Thymus (tissue), 11 donors: Measurements from ENCODE around the gene IPO9. TPM values are rescaled to one million over a fixed set of nuclear protein-coding genes. Genes with fewer than 3 reads are reported as not detected.
"Not testable (repeated sequence)": the region's sequence is repeated elsewhere in the genome, so short reads cannot be mapped to it uniquely, and the experiment has no call there.

Experiments used
- DNase-seq, 9 donors: peaks; one replicate each; pipeline ENCODE4 v3.0.0-alpha.2; 2013; ENCODE audit warnings: low spot score in 9 of 9, low read depth in 6 of 9, missing footprints in 1 of 9
- H3K27ac ChIP-seq, 2 donors: one replicate each; pipeline ENCODE4 v1.5.1; 2013; ENCODE audit warnings: control low read depth in 1 of 2, low read depth in 1 of 2, low read length in 1 of 2, mild to moderate bottlenecking in 1 of 2, moderate library complexity in 1 of 2
- H3K27me3 ChIP-seq, 2 donors: one replicate each; pipeline ENCODE4 v1.5.1; 2013; ENCODE audit warnings: low read length in 1 of 2; ENCODE audit not compliant: control insufficient read depth in 2 of 2, insufficient read depth in 1 of 2
- H3K36me3 ChIP-seq, 2 donors: one replicate each; pipeline ENCODE4 v1.5.1; 2013; ENCODE audit warnings: low read length in 1 of 2, mild to moderate bottlenecking in 1 of 2, moderate library complexity in 1 of 2; ENCODE audit not compliant: control insufficient read depth in 2 of 2, insufficient read depth in 2 of 2
- H3K4me1 ChIP-seq, 2 donors: one replicate each; pipeline ENCODE4 v1.5.1; 2013; ENCODE audit warnings: low read length in 2 of 2; ENCODE audit not compliant: control insufficient read depth in 2 of 2, insufficient read depth in 2 of 2
- H3K4me3 ChIP-seq, 2 donors: one replicate each; pipeline ENCODE4 v1.5.1; 2013; ENCODE audit warnings: low read length in 2 of 2, control low read depth in 1 of 2, mild to moderate bottlenecking in 1 of 2
- H3K9me3 ChIP-seq, 2 donors: one replicate each; pipeline ENCODE4 v1.5.1; 2013; ENCODE audit warnings: low read length in 1 of 2, mild to moderate bottlenecking in 1 of 2; ENCODE audit not compliant: control insufficient read depth in 2 of 2, insufficient read depth in 1 of 2
- WGBS: extraction: QIAGEN DNeasy Blood & Tissue Kit; methylation state at CpG from one replicate; pipeline ENCODE4 v1.1.7; 2013; 5-methylcytosine and 5-hydroxymethylcytosine counted together
- polyA plus RNA-seq: library from polyadenylated mRNA; stranded (reverse); fragments of 200-250 nt; gene quantifications from one replicate; pipeline ENCODE4 v1.2.3, GENCODE V29; 2013
- total RNA-seq: library from RNA; stranded (reverse); fragments of 120-200 nt; gene quantifications from one replicate; pipeline ENCODE4 v1.2.4, GENCODE V29; 2013
- donor health status: healthy.

The IPO9 gene
- total and polyA plus RNA-seq, 2 donors: 19.0 to 21.2 TPM

- peaks cover 30 to 90% of the 10 kb centered on the region in 2 donors for H3K36me3 ChIP-seq
Measured at GRCh38 chr1:201851949-201852348, 23.0 kb downstream of the IPO9 start.

GRCh38 chr1:201856722-201857121 lies 27.8 kb downstream of the IPO9 start:
- H3K36me3 ChIP-seq: peaks cover 33 to 84% of the 10 kb centered on the region in 2 donors
- not testable (repeated sequence) for H3K9me3 ChIP-seq, H3K4me3 ChIP-seq, H3K27me3 ChIP-seq, H3K4me1 ChIP-seq, DNase-seq, H3K27ac ChIP-seq
- 100% methylated on average over 2 of the region's 2 CpGs for WGBS

More at GRCh38 chr1:201851949-201852348, 23.0 kb downstream of the IPO9 start:
- 99% methylated on average over 1 of the region's 1 CpG for WGBS
- Histone ChIP-seq H3K9me3 (no peaks in the 10 kb centered on the region), H3K4me1 (no peaks in the 10 kb centered on the region), H3K4me3 (no peak overlapping the region), H3K27me3 (no peaks in the 10 kb centered on the region), H3K27ac (no peak overlapping the region)
- DNase-seq: no peak

DNA sequence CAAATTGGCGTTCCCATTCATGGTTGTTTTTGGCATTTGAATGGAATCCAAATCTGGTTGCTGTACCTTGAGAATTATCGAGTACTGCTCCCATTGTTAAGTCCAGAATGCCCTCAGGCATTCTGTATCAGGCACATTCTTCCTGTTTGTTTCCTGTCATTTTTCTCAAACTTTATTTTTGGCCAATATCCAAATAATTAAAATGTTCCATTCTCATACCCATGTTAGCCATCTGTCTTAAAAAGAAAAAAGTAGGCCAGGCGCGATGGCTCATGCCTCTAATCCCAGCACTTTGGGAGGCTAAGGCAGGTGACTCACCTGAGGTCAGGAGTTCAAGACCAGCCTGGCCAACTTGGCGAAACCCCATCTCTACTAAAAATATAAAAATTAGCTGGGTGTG lies 30.5 kb downstream of the IPO9 start:
- Histone ChIP-seq H3K27ac (no peak overlapping the region), H3K9me3 (no peaks in the 10 kb centered on the region), H3K4me1 (no peaks in the 10 kb centered on the region), H3K27me3 (no peaks in the 10 kb centered on the region), H3K4me3 (no peak overlapping the region), H3K36me3 (peaks cover 30 to 72% of the 10 kb centered on the region in 2 donors)
- WGBS: 98% methylated on average over 5 of the region's 5 CpGs
- no peak for DNase-seq

DNA sequence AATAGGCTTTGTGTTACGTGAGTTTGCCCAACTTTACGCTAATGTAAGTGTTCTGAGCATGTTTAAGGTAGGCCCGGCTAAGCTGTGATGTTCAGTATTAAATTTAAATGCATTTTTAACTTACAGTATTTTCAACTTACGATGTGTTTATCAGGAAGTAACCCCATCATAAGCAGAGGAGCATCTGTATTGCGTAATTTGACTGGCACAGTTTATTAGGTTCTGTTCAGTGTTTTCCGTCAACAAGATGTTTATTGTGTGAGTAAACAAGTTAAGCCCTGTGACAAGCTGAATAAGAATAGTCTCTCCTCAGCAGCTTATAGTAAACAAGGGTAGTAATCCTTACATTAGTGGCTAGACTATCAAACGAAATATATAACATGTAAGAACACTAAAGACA lies 32.5 kb downstream of the IPO9 start:
- H3K27me3 ChIP-seq: no peaks in the 10 kb centered on the region
- H3K4me3 ChIP-seq: no peak overlapping the region
- peaks cover 26 to 59% of the 10 kb centered on the region in 2 donors for H3K36me3 ChIP-seq
- H3K9me3 ChIP-seq: no peaks in the 10 kb centered on the region
- no peak for DNase-seq
- no peak overlapping the region for H3K27ac ChIP-seq
- H3K4me1 ChIP-seq: no peaks in the 10 kb centered on the region
- WGBS: 98% methylated on average over 7 of the region's 7 CpGs

- no peak for DNase-seq
- Histone ChIP-seq H3K4me3 (no peak overlapping the region), H3K36me3 (peaks cover 65 to 75% of the 10 kb centered on the region in 2 donors), H3K4me1 (no peaks in the 10 kb centered on the region), H3K27me3 (no peaks in the 10 kb centered on the region), H3K9me3 (no peaks in the 10 kb centered on the region), H3K27ac (no peak overlapping the region)
- WGBS: 98% methylated on average over 10 of the region's 10 CpGs
Measured at GRCh38 chr1:201870397-201870796, 41.4 kb downstream of the IPO9 start.

GRCh38 chr1:201874672-201875071 lies 45.7 kb downstream of the IPO9 start:
- no peaks in the 10 kb centered on the region for H3K9me3 ChIP-seq
- peaks cover 59 to 63% of the 10 kb centered on the region in 2 donors for H3K36me3 ChIP-seq
- DNase-seq: no peak
- WGBS: 100% methylated on average over 1 of the region's 1 CpG
- H3K4me1 ChIP-seq: no peaks in the 10 kb centered on the region
- no peaks in the 10 kb centered on the region for H3K27me3 ChIP-seq
- H3K4me3 ChIP-seq: no peak overlapping the region
- H3K27ac ChIP-seq: no peak overlapping the region

- Histone ChIP-seq H3K4me3 (no peak overlapping the region), H3K27me3 (no peaks in the 10 kb centered on the region), H3K9me3 (no peaks in the 10 kb centered on the region), H3K4me1 (no peaks in the 10 kb centered on the region), H3K27ac (no peak overlapping the region), H3K36me3 (peaks cover 43 to 48% of the 10 kb centered on the region in 2 donors)
- WGBS: 93% methylated on average over 8 of the region's 8 CpGs
- DNase-seq: no peak
Measured at GRCh38 chr1:201876148-201876818, 47.3 kb downstream of the IPO9 start.

DNA sequence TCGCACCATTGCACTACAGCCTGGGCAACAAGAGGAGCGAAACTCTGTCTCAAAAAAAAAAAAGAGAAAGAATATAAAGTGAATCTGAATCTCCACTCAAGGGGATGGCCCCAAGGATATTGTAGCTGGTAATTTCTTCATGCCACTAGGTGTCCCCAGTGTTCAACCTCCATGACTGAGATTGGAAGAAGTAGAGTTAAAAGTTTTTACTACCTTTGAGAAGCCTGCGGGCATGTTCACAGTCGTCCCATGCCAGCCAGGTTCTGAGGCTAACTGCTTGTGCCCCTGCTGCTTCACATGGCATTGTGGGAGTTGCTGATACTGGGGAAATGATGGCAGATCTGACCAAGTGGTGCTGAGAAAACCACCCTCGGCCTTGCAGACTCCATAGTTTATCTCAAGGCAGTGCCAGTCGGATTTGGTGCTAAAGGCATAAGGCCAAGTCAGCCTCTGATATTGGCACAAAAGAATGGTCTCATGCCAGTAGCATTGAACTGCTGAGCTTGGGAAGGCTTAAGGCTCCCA lies 49.0 kb downstream of the IPO9 start:
- Histone ChIP-seq H3K9me3 (no peaks in the 10 kb centered on the region), H3K27ac (no peak overlapping the region), H3K4me3 (no peak overlapping the region), H3K4me1 (no peaks in the 10 kb centered on the region), H3K36me3 (peaks cover 28 to 33% of the 10 kb centered on the region in 2 donors), H3K27me3 (no peaks in the 10 kb centered on the region)
- 78% methylated on average over 6 of the region's 6 CpGs for WGBS
- DNase-seq: peak in 6 of 9 donors; percentile 13 to 57 (median 24)

- Histone ChIP-seq H3K4me1 (no peaks in the 10 kb centered on the region), H3K9me3 (no peaks in the 10 kb centered on the region), H3K36me3 (peaks cover 5 to 9% of the 10 kb centered on the region in 2 donors), H3K4me3 (no peak overlapping the region), H3K27me3 (peaks cover 2 to 17% of the 10 kb centered on the region in 2 donors), H3K27ac (no peak overlapping the region)
- no peak for DNase-seq
- 83% methylated on average over 6 of the region's 6 CpGs for WGBS
Measured at GRCh38 chr1:201880928-201881571, 52.1 kb downstream of the IPO9 start.
